WI38 (cell line): ENCODE data around the gene CYTIP.

Source experiments
- H3K4me3 ChIP-seq: 2 replicates; pipeline ENCODE4 v1.5.1; 2011; ENCODE audit warnings: low read depth, mild to moderate bottlenecking, control low read depth, low read length
- CTCF ChIP-seq: IDR thresholded peaks from 2 replicates; pipeline ENCODE4 v1.5.1; 2012; ENCODE audit warnings: low read depth, mild to moderate bottlenecking, control low read depth, low read length

Gene CYTIP

GRCh38 chr2:157471078-157471477, 27.2 kb upstream of the CYTIP start:
- TF ChIP-seq CTCF, result no peak
- no peak overlapping the region for H3K4me3 ChIP-seq

GRCh38 chr2:157470321-157470720, 26.4 kb upstream of the CYTIP start:
- no peak for TF ChIP-seq CTCF
- H3K4me3 ChIP-seq, result no peak overlapping the region

GRCh38 chr2:157469726-157470125, 25.8 kb upstream of the CYTIP start:
- H3K4me3 ChIP-seq, result no peak overlapping the region
- no peak for TF ChIP-seq CTCF

- TF ChIP-seq CTCF, result no peak
Observed at GRCh38 chr2:157468931-157469708, 25.2 kb upstream of the CYTIP start.

GRCh38 chr2:157466764-157467163, 22.9 kb upstream of the CYTIP start:
- TF ChIP-seq CTCF, result no peak
- H3K4me3 ChIP-seq, result no peak overlapping the region

More at GRCh38 chr2:157468931-157469708, 25.2 kb upstream of the CYTIP start:
- 0 out of 2 replicates have a peak overlapping the region, but pooled peaks have one; percentile 12 for H3K4me3 ChIP-seq

- no peak overlapping the region for H3K4me3 ChIP-seq
- no peak for TF ChIP-seq CTCF
Observed at GRCh38 chr2:157465554-157465953, 21.7 kb upstream of the CYTIP start.

GRCh38 chr2:157463002-157463401, 19.1 kb upstream of the CYTIP start:
- H3K4me3 ChIP-seq, result no peak overlapping the region
- TF ChIP-seq CTCF, result no peak
